Thoracic aorta (tissue), 2 donors: Measurements from ENCODE around the gene ANKFY1. TPM values are rescaled to one million over a fixed set of nuclear protein-coding genes. Genes with fewer than 3 reads are reported as not detected.
A peak's percentile ranks its signal among the peaks of the same experiment; 100 is the strongest.
"Not testable (repeated sequence)": the region's sequence is repeated elsewhere in the genome, so short reads cannot be mapped to it uniquely, and the experiment has no call there.

Experiments used
- ATAC-seq: fragments of 150-250 bp; one replicate; pipeline ENCODE4 v1.8.0; 2017; ENCODE audit warnings: low read depth; ENCODE audit not compliant: insufficient number of reproducible peaks, low FRiP score
- DNase-seq: peaks from one replicate; pipeline ENCODE4 v3.0.0-alpha.2; 2020; ENCODE audit warnings: low spot score
- H3K27ac ChIP-seq, 2 donors: fragments of 200-600 bp; sonication (generic); 1 replicate in 1 of 2; 2 replicates in 1 of 2; pipeline ENCODE4 v1.5.1; 2016; ENCODE audit warnings: mild to moderate bottlenecking in 2 of 2, moderate library complexity in 2 of 2
- H3K27me3 ChIP-seq: fragments of 200-600 bp; sonication (generic); replicated peaks from 2 replicates; pipeline ENCODE4 v1.6.0; 2016; ENCODE audit warnings: mild to moderate bottlenecking; ENCODE audit not compliant: insufficient read depth
- H3K36me3 ChIP-seq: fragments of 200-600 bp; sonication (generic); one replicate; pipeline ENCODE4 v1.5.1; 2016
- H3K4me1 ChIP-seq, 2 donors: fragments of 200-600 bp; sonication (generic); 1 replicate in 1 of 2; 2 replicates in 1 of 2; pipeline versions ENCODE4 v1.5.1 to v1.6.0; 2016; ENCODE audit warnings: low read depth in 2 of 2, mild to moderate bottlenecking in 1 of 2; ENCODE audit not compliant: control insufficient read depth in 1 of 2
- H3K4me3 ChIP-seq: fragments of 200-600 bp; sonication (generic); 2 replicates; pipeline ENCODE4 v1.5.1; 2016; ENCODE audit warnings: mild to moderate bottlenecking
- H3K9me3 ChIP-seq: fragments of 200-600 bp; sonication (generic); 2 replicates; pipeline ENCODE4 v1.5.1; 2016
- total RNA-seq, 2 donors: library from RNA; depleted of rRNA; stranded (reverse); fragments of >200 nt; gene quantifications; one replicate each; pipeline versions ENCODE4 v1.1.0 to v1.2.3, GENCODE V29; 2016
- TF ChIP-seq, protein P1 (sequence below): fragments of 200-600 bp; sonication (generic); IDR thresholded peaks from one replicate; pipeline ENCODE4 v1.5.1; 2019; ENCODE audit warnings: antibody characterized with exemption

Gene ANKFY1
- total RNA-seq, 2 donors from 2014 or later: 36.8 to 40.4 TPM

- Histone ChIP-seq H3K36me3 (peaks cover 3% of the 10 kb centered on the region), H3K27ac (peak overlapping the region in 1 of 2 donors; percentile 42), H3K27me3 (no peaks in the 10 kb centered on the region), H3K4me3 (no peak overlapping the region), H3K4me1 (peaks cover 11 to 34% of the 10 kb centered on the region in 2 donors), H3K9me3 (no peaks in the 10 kb centered on the region)
- TF ChIP-seq, protein P1, sequence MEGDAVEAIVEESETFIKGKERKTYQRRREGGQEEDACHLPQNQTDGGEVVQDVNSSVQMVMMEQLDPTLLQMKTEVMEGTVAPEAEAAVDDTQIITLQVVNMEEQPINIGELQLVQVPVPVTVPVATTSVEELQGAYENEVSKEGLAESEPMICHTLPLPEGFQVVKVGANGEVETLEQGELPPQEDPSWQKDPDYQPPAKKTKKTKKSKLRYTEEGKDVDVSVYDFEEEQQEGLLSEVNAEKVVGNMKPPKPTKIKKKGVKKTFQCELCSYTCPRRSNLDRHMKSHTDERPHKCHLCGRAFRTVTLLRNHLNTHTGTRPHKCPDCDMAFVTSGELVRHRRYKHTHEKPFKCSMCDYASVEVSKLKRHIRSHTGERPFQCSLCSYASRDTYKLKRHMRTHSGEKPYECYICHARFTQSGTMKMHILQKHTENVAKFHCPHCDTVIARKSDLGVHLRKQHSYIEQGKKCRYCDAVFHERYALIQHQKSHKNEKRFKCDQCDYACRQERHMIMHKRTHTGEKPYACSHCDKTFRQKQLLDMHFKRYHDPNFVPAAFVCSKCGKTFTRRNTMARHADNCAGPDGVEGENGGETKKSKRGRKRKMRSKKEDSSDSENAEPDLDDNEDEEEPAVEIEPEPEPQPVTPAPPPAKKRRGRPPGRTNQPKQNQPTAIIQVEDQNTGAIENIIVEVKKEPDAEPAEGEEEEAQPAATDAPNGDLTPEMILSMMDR: no peak
- ATAC-seq (no peak), DNase-seq (no peak)
Observed at GRCh38 chr17:4198995-4199394, 64.8 kb downstream of the ANKFY1 start.

DNA sequence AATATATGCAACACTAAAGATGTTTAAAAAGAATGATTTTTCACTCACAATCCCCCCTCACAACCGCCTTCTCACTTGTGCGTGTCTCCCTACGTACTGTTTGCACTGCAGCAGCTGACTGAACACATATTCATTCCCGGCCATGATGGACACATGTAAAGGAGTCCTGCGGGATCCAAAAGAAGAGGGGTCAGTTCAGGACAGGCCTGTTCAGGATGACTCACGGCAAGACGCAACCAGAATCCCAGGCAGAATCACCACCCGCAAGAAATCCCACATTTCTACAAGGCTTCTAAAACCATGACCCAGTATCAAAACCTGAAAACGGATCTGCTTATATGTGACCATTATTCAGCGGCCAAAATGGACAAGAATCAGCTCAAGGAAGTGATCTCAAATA, 68.5 kb downstream of the ANKFY1 start:
- TF ChIP-seq, protein P1: no peak
- peaks cover 11 to 39% of the 10 kb centered on the region in 2 donors for H3K4me1 ChIP-seq
- DNase-seq (no peak), ATAC-seq (no peak)
- H3K36me3 ChIP-seq: peaks cover 3% of the 10 kb centered on the region
- H3K27me3 ChIP-seq: no peaks in the 10 kb centered on the region
- peak overlapping the region; percentile 33 for H3K4me3 ChIP-seq
- no peaks in the 10 kb centered on the region for H3K9me3 ChIP-seq
- peak overlapping the region; percentile 56 to 79 for H3K27ac ChIP-seq

DNA sequence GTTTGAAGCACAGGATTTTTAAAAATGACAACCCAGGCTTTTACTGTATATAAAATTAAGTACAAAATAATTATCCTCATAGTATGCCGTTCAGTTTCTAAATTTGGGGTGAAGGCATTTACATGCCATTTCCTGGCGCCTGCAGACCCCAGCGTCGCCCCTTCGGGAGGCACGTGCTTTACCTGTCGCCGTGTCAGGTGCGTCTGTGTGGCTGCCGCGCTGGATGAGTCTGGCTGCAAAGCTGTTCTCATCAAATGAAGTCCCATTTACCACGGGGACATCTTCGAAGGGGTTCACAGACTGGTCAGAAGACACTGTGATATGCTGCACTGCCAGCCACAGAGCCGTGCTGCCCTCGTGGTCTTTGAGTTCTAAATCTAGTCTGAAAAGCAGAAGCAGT, 69.0 kb downstream of the ANKFY1 start:
- peak overlapping the region; percentile 35 to 79 for H3K27ac ChIP-seq
- no peaks in the 10 kb centered on the region for H3K9me3 ChIP-seq
- DNase-seq (no peak), ATAC-seq (no peak)
- TF ChIP-seq, protein P1: no peak
- no peak overlapping the region for H3K4me3 ChIP-seq
- H3K4me1 ChIP-seq: peaks cover 14 to 40% of the 10 kb centered on the region in 2 donors
- no peaks in the 10 kb centered on the region for H3K27me3 ChIP-seq
- H3K36me3 ChIP-seq: peaks cover 3% of the 10 kb centered on the region

DNA sequence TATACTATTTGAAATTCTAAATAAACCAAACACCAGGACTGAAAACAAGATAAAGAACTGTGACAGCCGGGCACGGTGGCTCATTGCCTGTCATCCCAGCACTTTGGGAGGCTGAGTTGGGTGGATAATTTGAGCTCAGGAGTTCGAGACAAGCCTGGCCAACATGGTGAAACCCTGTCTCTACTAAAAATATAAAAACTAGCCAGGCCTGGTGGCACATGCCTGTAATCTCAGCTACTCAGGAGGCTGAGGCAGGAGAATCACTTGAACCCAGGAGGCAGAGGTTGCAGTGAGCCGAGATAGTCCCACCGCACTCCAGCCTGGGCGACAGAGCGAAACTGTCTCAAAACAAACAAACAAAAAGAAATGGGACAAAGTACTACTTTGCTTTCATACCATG, 73.0 kb downstream of the ANKFY1 start:
- not testable (repeated sequence) for H3K27me3 ChIP-seq, DNase-seq, H3K36me3 ChIP-seq, H3K9me3 ChIP-seq, ATAC-seq, H3K4me3 ChIP-seq
- Histone ChIP-seq H3K4me1 (peaks cover 9 to 22% of the 10 kb centered on the region in 2 donors), H3K27ac (peak overlapping the region; percentile 85 to 86)

DNA sequence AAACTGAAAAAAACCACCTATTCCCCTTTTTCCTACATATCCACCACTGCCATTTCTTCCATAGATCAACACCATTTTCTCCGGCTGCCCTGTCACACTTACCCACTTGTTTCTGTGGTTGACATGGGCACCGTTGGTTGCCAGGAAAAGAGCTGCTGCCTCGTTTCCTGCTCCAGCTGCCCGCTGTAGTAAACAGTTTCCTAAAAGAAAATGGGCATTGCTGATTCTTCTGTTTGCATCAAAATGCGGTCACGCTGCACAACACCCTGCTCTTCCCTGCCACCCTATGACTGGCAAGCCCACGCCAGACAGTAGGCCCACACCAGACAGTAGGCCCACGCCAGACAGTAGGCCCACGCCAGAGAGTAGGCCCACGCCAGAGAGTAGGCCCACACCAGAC, 74.5 kb downstream of the ANKFY1 start:
- Histone ChIP-seq H3K27ac (peak overlapping the region; percentile 79 to 85), H3K4me3 (no peak overlapping the region), H3K27me3 (no peaks in the 10 kb centered on the region), H3K4me1 (peaks cover 4 to 12% of the 10 kb centered on the region in 2 donors), H3K9me3 (no peaks in the 10 kb centered on the region), H3K36me3 (peaks cover 7% of the 10 kb centered on the region)
- TF ChIP-seq, protein P1: no peak
- no peak for DNase-seq
- ATAC-seq: no peak

DNA sequence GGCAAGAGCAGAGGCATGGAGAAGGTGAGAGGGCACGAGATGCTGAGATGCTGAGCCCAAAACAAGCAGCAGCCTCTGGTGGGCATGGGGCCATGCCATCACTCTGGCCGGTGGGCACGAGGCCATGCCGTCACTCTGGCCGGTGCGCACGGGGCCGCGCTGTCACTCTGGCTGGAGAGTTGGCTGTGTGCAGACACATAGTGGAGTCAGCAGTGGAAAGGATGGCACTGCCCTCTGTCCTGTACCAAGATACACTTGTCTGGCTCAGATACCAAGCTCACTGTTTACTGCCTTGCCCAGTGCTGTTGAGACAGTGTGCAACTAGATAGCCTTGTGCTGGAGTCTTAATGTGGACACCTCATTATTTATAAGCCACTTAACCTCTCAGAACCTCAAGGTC, 75.7 kb downstream of the ANKFY1 start:
- ATAC-seq (no peak), DNase-seq (no peak)
- peaks cover 19% of the 10 kb centered on the region for H3K36me3 ChIP-seq
- H3K27ac ChIP-seq: no peak overlapping the region
- H3K9me3 ChIP-seq: no peaks in the 10 kb centered on the region
- H3K27me3 ChIP-seq: no peaks in the 10 kb centered on the region
- peaks cover 4 to 12% of the 10 kb centered on the region in 2 donors for H3K4me1 ChIP-seq
- no peak overlapping the region for H3K4me3 ChIP-seq
- TF ChIP-seq, protein P1: no peak
